Gastrocnemius medialis (tissue), 4 donors: ENCODE measurements around the gene CCDC197.

ENCODE experiments used
- CTCF ChIP-seq, 5 experiments: fragments of 450-650 bp in 3 of 5; fragments of 200-600 bp in 2 of 5; sonication (generic) in 2 of 5; IDR thresholded peaks in 4 of 5; conservative IDR thresholded peaks in 1 of 5; 1 replicate in 4 of 5; 2 replicates in 1 of 5; pipeline ENCODE4 v1.5.1; 2016 to 2019; ENCODE audit warnings: antibody characterized with exemption in 5 of 5, mild to moderate bottlenecking in 3 of 5, moderate library complexity in 3 of 5
- POLR2A ChIP-seq, 2 donors: fragments of 450-650 bp; IDR thresholded peaks; one replicate each; pipeline ENCODE4 v1.6.1; 2017; ENCODE audit warnings: antibody characterized with exemption in 2 of 2, mild to moderate bottlenecking in 2 of 2, moderate library complexity in 2 of 2

GRCh38 chr14:93978735-93979134, 18.4 kb upstream of the CCDC197 start:
- peak; percentile 59 to 61 for TF ChIP-seq POLR2A (IDR thresholded peaks at IDR 0.05)
- TF ChIP-seq CTCF (IDR thresholded peaks at IDR 0.05 in 4 of 5, conservative IDR thresholded peaks at IDR 0.05 in 1 of 5): no peak
